GM21528 (cell line): ENCODE measurements around the gene STIM2.

ENCODE experiments used
- ATAC-seq: cut with Tn5 transposase; IDR thresholded peaks from one replicate; pipeline ENCODE4 v1.9.1; 2021; ENCODE audit warnings: mild to moderate bottlenecking, moderate library complexity; ENCODE audit not compliant: unreplicated experiment, low FRiP score

The STIM2 gene

GRCh38 chr4:27068151-27068867, 207.7 kb downstream of the STIM2 start:
- ATAC-seq: no peak
